Keratinocyte (primary cell): ENCODE data around the gene SNRPD3. TPM values are rescaled to one million over a fixed set of nuclear protein-coding genes. Genes with fewer than 3 reads are reported as not detected.

Experiments
- DNase-seq: peaks from one replicate; pipeline ENCODE4 v3.0.0-alpha.2; 2011; ENCODE audit warnings: low read depth, missing footprints, low spot score
- FAIRE-seq: peaks from 2 replicates; lab custom pipeline; 2011; peaks lifted over from hg19 to GRCh38; lab: Jason Lieb, UNC
- H2AFZ ChIP-seq: 2 replicates; pipeline ENCODE4 v1.6.0; 2012; ENCODE audit warnings: low read length, control low read depth, inconsistent platforms; ENCODE audit not compliant: control insufficient read depth
- H3K27ac ChIP-seq: 2 replicates; pipeline ENCODE4 v1.5.1; 2011; ENCODE audit warnings: low read length; ENCODE audit not compliant: control insufficient read depth, insufficient read depth
- H3K27me3 ChIP-seq: 3 replicates; pipeline ENCODE4 v1.6.0; 2011; ENCODE audit warnings: low read length; ENCODE audit not compliant: control insufficient read depth, insufficient read depth; ENCODE audit errors: extremely low read depth
- H3K36me3 ChIP-seq, 2 experiments: 2 replicates in 1 of 2; 3 replicates in 1 of 2; pipeline ENCODE4 v1.5.1; 2011; ENCODE audit warnings: low read length in 2 of 2, mild to moderate bottlenecking in 1 of 2; ENCODE audit not compliant: control insufficient read depth in 2 of 2, insufficient read depth in 2 of 2; ENCODE audit errors: extremely low read depth in 1 of 2
- H3K4me1 ChIP-seq: 3 replicates; pipeline ENCODE4 v1.5.1; 2011; ENCODE audit warnings: low read length; ENCODE audit not compliant: control insufficient read depth, insufficient read depth; ENCODE audit errors: extremely low read depth
- H3K4me2 ChIP-seq: 3 replicates; pipeline ENCODE4 v1.6.0; 2011; ENCODE audit warnings: low read depth, low read length; ENCODE audit not compliant: control insufficient read depth, insufficient read depth; ENCODE audit errors: extremely low read depth
- H3K4me3 ChIP-seq, 3 experiments: fragments of 200-600 bp in 1 of 3; sonication (generic) in 1 of 3; 2 replicates in 2 of 3; 3 replicates in 1 of 3; pipeline ENCODE4 v1.5.1; 2011 to 2016; ENCODE audit warnings: low read length in 3 of 3, mild to moderate bottlenecking in 3 of 3, control low read depth in 2 of 3, inconsistent platforms in 1 of 3, low read depth in 1 of 3, mixed read lengths in 1 of 3, mixed run types in 1 of 3, moderate library complexity in 1 of 3; ENCODE audit not compliant: control insufficient read depth in 2 of 3, insufficient read depth in 2 of 3; ENCODE audit errors: extremely low read depth in 1 of 3
- H3K79me2 ChIP-seq: 2 replicates; pipeline ENCODE4 v1.6.0; 2012; ENCODE audit warnings: low read length; ENCODE audit not compliant: control insufficient read depth, insufficient read depth
- H3K9ac ChIP-seq: 3 replicates; pipeline ENCODE4 v1.6.0; 2011; ENCODE audit warnings: low read length; ENCODE audit not compliant: control insufficient read depth, insufficient read depth; ENCODE audit errors: extremely low read depth
- H3K9me1 ChIP-seq: 3 replicates; pipeline ENCODE4 v1.6.0; 2011; ENCODE audit warnings: low read length; ENCODE audit not compliant: control insufficient read depth, insufficient read depth; ENCODE audit errors: extremely low read depth
- H3K9me3 ChIP-seq: 2 replicates; pipeline ENCODE4 v1.5.1; 2012; ENCODE audit warnings: low read depth, low read length; ENCODE audit not compliant: control insufficient read depth
- H4K20me1 ChIP-seq: 3 replicates; pipeline ENCODE4 v1.6.0; 2011; ENCODE audit warnings: low read length; ENCODE audit not compliant: control insufficient read depth, insufficient read depth; ENCODE audit errors: extremely low read depth
- CTCF ChIP-seq, 3 experiments: IDR thresholded peaks in 1 of 3; conservative IDR thresholded peaks in 1 of 3; optimal IDR thresholded peaks in 1 of 3; 2 replicates in 2 of 3; 3 replicates in 1 of 3; pipeline versions ENCODE3 to v1.5.1; 2011; ENCODE audit warnings: low read length in 3 of 3, mild to moderate bottlenecking in 3 of 3, moderate library complexity in 2 of 3, control low read depth in 1 of 3, inconsistent platforms in 1 of 3; ENCODE audit not compliant: insufficient read depth in 2 of 3; ENCODE audit errors: extremely low read depth in 1 of 3
- EZH2 ChIP-seq: IDR thresholded peaks from one replicate; pipeline ENCODE4 v1.6.1; 2012; ENCODE audit warnings: inconsistent platforms, mild to moderate bottlenecking, low read length, moderate library complexity
- dilution Hi-C: fragments of 300-500 bp; cut with MboI; formaldehyde crosslinking; loops from one replicate; pipeline ENCODE4 v1.7.0; 2020; ENCODE audit warnings: low sequenced_read_pairs; ENCODE audit not compliant: extremely low pct_ligation_motif_present
- polyA plus RNA-seq, 5 experiments: library from polyadenylated mRNA; depleted of rRNA in 3 of 5; stranded (reverse) in 3 of 5; stranded (forward) in 1 of 5; unstranded in 1 of 5; fragments of >200 nt; gene quantifications; 1 replicate in 1 of 5; 2 replicates in 3 of 5; 3 replicates in 1 of 5; pipeline versions ENCODE4 v1.2.1 to v1.2.3, GENCODE V29; 2011 to 2012; ENCODE audit warnings: missing spikeins in 2 of 5, low read depth in 1 of 5, low replicate concordance in 1 of 5

Gene SNRPD3
- polyA plus RNA-seq, 1 donor (not counting 4 experiments of a cell fraction or from before 2014, with no cell fraction given): 135 TPM

- Histone ChIP-seq H3K9me1 (no peaks in the 10 kb centered on the region), H3K36me3 (peaks cover 21 to 22% of the 10 kb centered on the region in 2 experiments), H3K4me1 (no peaks in the 10 kb centered on the region), H3K4me3 (no peak overlapping the region), H3K79me2 (no peaks in the 10 kb centered on the region), H3K27me3 (no peaks in the 10 kb centered on the region), H3K4me2 (no peak overlapping the region), H3K27ac (no peak overlapping the region), H3K9me3 (no peaks in the 10 kb centered on the region), H3K9ac (no peak overlapping the region), H2AFZ (no peak overlapping the region), H4K20me1 (no peaks in the 10 kb centered on the region)
- DNase-seq (no peak), FAIRE-seq (no peak)
- dilution Hi-C loops: no loop called here
- no peak for TF ChIP-seq EZH2
- TF ChIP-seq CTCF (optimal IDR thresholded peaks at IDR 0.05 in 1 of 3, IDR thresholded peaks at IDR 0.05 in 1 of 3, conservative IDR thresholded peaks at IDR 0.05 in 1 of 3; ENCODE audit: extremely low read depth in 1 of 3, insufficient read depth in 2 of 3, low read length in 3 of 3): no peak
Observed at GRCh38 chr22:24540470-24540869, 15.3 kb upstream of the SNRPD3 start.

GRCh38 chr22:24541681-24542515, 13.9 kb upstream of the SNRPD3 start:
- FAIRE-seq (no peak), DNase-seq (no peak)
- Histone ChIP-seq H3K27me3 (no peaks in the 10 kb centered on the region), H3K9me3 (no peaks in the 10 kb centered on the region), H3K4me1 (no peaks in the 10 kb centered on the region), H3K4me3 (no peak overlapping the region), H4K20me1 (no peaks in the 10 kb centered on the region), H3K36me3 (peaks cover 28 to 30% of the 10 kb centered on the region in 2 experiments), H3K27ac (no peak overlapping the region), H3K9me1 (no peaks in the 10 kb centered on the region), H3K4me2 (no peak overlapping the region), H2AFZ (no peak overlapping the region), H3K79me2 (no peaks in the 10 kb centered on the region), H3K9ac (no peak overlapping the region)
- dilution Hi-C loops: no loop called here
- TF ChIP-seq EZH2 (no peak), CTCF (optimal IDR thresholded peaks at IDR 0.05 in 1 of 3, IDR thresholded peaks at IDR 0.05 in 1 of 3, conservative IDR thresholded peaks at IDR 0.05 in 1 of 3; ENCODE audit: extremely low read depth in 1 of 3, insufficient read depth in 2 of 3, low read length in 3 of 3) (no peak)
